Heart left ventricle (tissue), 16 donors: ENCODE data around the gene PKD2. TPM values are rescaled to one million over a fixed set of nuclear protein-coding genes. Genes with fewer than 3 reads are reported as not detected.

ENCODE experiments used
- ATAC-seq, 4 donors: fragments of 200-7000 bp; cut with Tn5 transposase; one replicate each; pipeline ENCODE4 v1.9.1; 2020 to 2022; ENCODE audit warnings: moderate library complexity in 4 of 4, mild to moderate bottlenecking in 3 of 4, moderate number of reproducible peaks in 1 of 4
- DNase-seq, 5 donors: peaks; one replicate each; pipeline ENCODE4 v3.0.0-alpha.2; 2020
- H3K27ac ChIP-seq, 12 donors: fragments of 200-600 bp; sonication (generic) in 4 of 12; one replicate each; pipeline versions ENCODE4 v1.5.0 to v1.8.0; 2016 to 2022; ENCODE audit warnings: mild to moderate bottlenecking in 2 of 12
- H3K27me3 ChIP-seq, 9 donors: fragments of 200-600 bp; sonication (generic) in 2 of 9; one replicate each; pipeline versions ENCODE4 v1.5.1 to v1.8.0; 2016 to 2022; ENCODE audit warnings: mild to moderate bottlenecking in 3 of 9
- H3K36me3 ChIP-seq, 9 donors: fragments of 200-600 bp; sonication (generic) in 2 of 9; one replicate each; pipeline versions ENCODE4 v1.5.0 to v1.8.0; 2018 to 2022; ENCODE audit warnings: mild to moderate bottlenecking in 2 of 9
- H3K4me1 ChIP-seq, 12 donors: fragments of 200-600 bp; sonication (generic) in 4 of 12; one replicate each; pipeline versions ENCODE4 v1.5.0 to v1.8.0; 2016 to 2022; ENCODE audit warnings: mild to moderate bottlenecking in 3 of 12
- H3K4me3 ChIP-seq, 12 donors: fragments of 200-600 bp; sonication (generic) in 4 of 12; one replicate each; pipeline versions ENCODE4 v1.5.0 to v1.8.0; 2017 to 2022; ENCODE audit warnings: mild to moderate bottlenecking in 9 of 12, moderate library complexity in 4 of 12
- H3K9me3 ChIP-seq, 12 donors: fragments of 200-600 bp; sonication (generic) in 4 of 12; one replicate each; pipeline versions ENCODE4 v1.5.0 to v1.8.0; 2016 to 2022; ENCODE audit warnings: mild to moderate bottlenecking in 1 of 12
- CTCF ChIP-seq, 12 donors: fragments of 200-600 bp; sonication (generic) in 4 of 12; IDR thresholded peaks; one replicate each; pipeline versions ENCODE4 v1.5.0 to v1.8.0; 2018 to 2022; ENCODE audit warnings: antibody characterized with exemption in 12 of 12, mild to moderate bottlenecking in 5 of 12
- POLR2A ChIP-seq, 2 donors: fragments of 450-650 bp; IDR thresholded peaks; one replicate each; pipeline ENCODE4 v1.6.1; 2017; ENCODE audit warnings: antibody characterized with exemption in 2 of 2, mild to moderate bottlenecking in 2 of 2, moderate library complexity in 2 of 2
- WGBS, 4 donors: extraction: QIAGEN DNeasy Blood & Tissue Kit in 2 of 4; methylation state at CpG; one replicate each; pipeline versions ENCODE4 v1.1.5 to v1.1.7; 2013 to 2018; 5-methylcytosine and 5-hydroxymethylcytosine counted together
- intact Hi-C, 10 donors: fragments of 100-400 bp; cut with DNase I; formaldehyde crosslinking; loops; one replicate each; pipeline versions ENCODE4 v1.11.1 to v1.14.2; 2022
- polyA plus RNA-seq, 2 donors: library from polyadenylated mRNA; stranded (reverse); fragments of 200-250 nt; gene quantifications; one replicate each; pipeline ENCODE4 v1.2.3, GENCODE V29; 2013
- total RNA-seq, 9 donors: library from RNA; depleted of rRNA in 2 of 9; stranded (reverse); fragments of >200 nt in 2 of 9; fragmentation: NEBNext Ultra II Directional in 3 of 9; extraction: Animal tissue kit (Norgen Biotek cat#: 25700) in 3 of 9; gene quantifications; one replicate each; pipeline versions ENCODE4 v1.1.0 to v1.2.4, GENCODE V29; 2016 to 2023
- donor health status: ischemic (EF 13 %, LVEDD 7.1; RV severe dilation, severe dysfunction).
- donor health status: healthy with polysubstance abuse.
- donor health status: DM: no; HTN: yes; CAD: no.
- donor health status: DM: no; HTN: no; CAD: no.
- donor health status: ischemic (EF 25% LVEDD 6.9; RV normal size, moderate dysfunction).
- donor health status: ischemic (EF 25% LVEDD 5.7; RV mildly dilated, moderate dysfunction).
- donor health status: healthy.
- donor health status: DM: yes; HTN: yes; CAD: no.
- donor health status: ischemic (EF 35%, LVEDD 5.7; RV mildly dilated, moderate dysfunction).
- donor health status: nonischemic (EF 11% LVEDD 7.7; RV severe dilation, severe dysfunction).
- donor health status: DM: yes; HTN: yes; CAD: no.
- donor health status: PGD.
- donor health status: ischemic (EF 29% LVEDD 5.4; RV normal size, mild dysfunction).
- donor health status: nonischemic (EF 23%, LVEDD 6.1; RV moderate dilation, normal function).

Gene PKD2
- total and polyA plus RNA-seq, 11 donors: 6.6 to 26.7 (median 15.1) TPM

- intact Hi-C loops: no loop called here
- Histone ChIP-seq H3K9me3 (peaks cover 0 to 16% (median 0%) of the 10 kb centered on the region in 12 donors), H3K4me3 (no peak overlapping the region), H3K36me3 (peaks cover 0 to 89% (median 65%) of the 10 kb centered on the region in 9 donors), H3K27ac (no peak overlapping the region), H3K27me3 (no peaks in the 10 kb centered on the region), H3K4me1 (peaks cover 0 to 3% (median 0%) of the 10 kb centered on the region in 12 donors)
- no peak for TF ChIP-seq CTCF (IDR thresholded peaks at IDR 0.05)
- TF ChIP-seq POLR2A (IDR thresholded peaks at IDR 0.05): no peak
- ATAC-seq: no peak
- no peak for DNase-seq
- WGBS, 4 donors: 84 to 96% (median 89%) methylated on average over 9 of the region's 9 CpGs
These were observed 67.9 kb downstream of the PKD2 start for GRCh38 chr4:88075336-88075735.

GRCh38 chr4:88077911-88078524 is 70.6 kb downstream of the PKD2 start:
- DNase-seq: no peak
- Histone ChIP-seq H3K27ac (peak overlapping the region in 1 of 12 donors; percentile 61), H3K9me3 (no peaks in the 10 kb centered on the region), H3K27me3 (no peaks in the 10 kb centered on the region), H3K36me3 (peaks cover 0 to 64% (median 41%) of the 10 kb centered on the region in 9 donors), H3K4me3 (no peak overlapping the region), H3K4me1 (peaks cover 0 to 3% (median 0%) of the 10 kb centered on the region in 12 donors)
- TF ChIP-seq CTCF (IDR thresholded peaks at IDR 0.05) (no peak), POLR2A (IDR thresholded peaks at IDR 0.05) (no peak)
- intact Hi-C loops: no loop called here
- ATAC-seq: no peak
- WGBS, 4 donors: 89 to 92% (median 92%) methylated on average over 7 of the region's 7 CpGs

GRCh38 chr4:88078579-88078978 is 71.1 kb downstream of the PKD2 start:
- Histone ChIP-seq H3K4me3 (no peak overlapping the region), H3K27me3 (no peaks in the 10 kb centered on the region), H3K36me3 (peaks cover 0 to 58% (median 38%) of the 10 kb centered on the region in 9 donors), H3K4me1 (peaks cover 0 to 3% (median 0%) of the 10 kb centered on the region in 12 donors), H3K9me3 (no peaks in the 10 kb centered on the region), H3K27ac (peak overlapping the region in 1 of 12 donors; percentile 61)
- DNase-seq (no peak), ATAC-seq (no peak)
- WGBS, 4 donors: 96 to 100% (median 98%) methylated on average over 2 of the region's 2 CpGs
- TF ChIP-seq POLR2A (IDR thresholded peaks at IDR 0.05) (no peak), CTCF (IDR thresholded peaks at IDR 0.05) (no peak)
- intact Hi-C loops: no loop called here

GRCh38 chr4:88080626-88081025 is 73.2 kb downstream of the PKD2 start:
- no peak for TF ChIP-seq CTCF (IDR thresholded peaks at IDR 0.05)
- no peak for TF ChIP-seq POLR2A (IDR thresholded peaks at IDR 0.05)
- no peaks in the 10 kb centered on the region for H3K27me3 ChIP-seq
- peaks cover 0 to 3% (median 0%) of the 10 kb centered on the region in 12 donors for H3K4me1 ChIP-seq
- ATAC-seq (no peak), DNase-seq (no peak)
- H3K36me3 ChIP-seq: peaks cover 0 to 38% (median 18%) of the 10 kb centered on the region in 9 donors
- H3K4me3 ChIP-seq: no peak overlapping the region
- 91 to 100% (median 95%) methylated on average over 1 of the region's 1 CpG for WGBS, 4 donors
- no peaks in the 10 kb centered on the region for H3K9me3 ChIP-seq
- H3K27ac ChIP-seq: no peak overlapping the region
- intact Hi-C loops: no loop called here
